GM12873 (cell line): ENCODE measurements around the gene SHROOM2.
A peak's percentile ranks its signal among the peaks of the same experiment; 100 is the strongest.

Source experiments
- TF ChIP-seq, protein P1 (sequence below): IDR thresholded peaks from 2 replicates; pipeline ENCODE4 v1.5.1; 2012; ENCODE audit warnings: low read depth, mild to moderate bottlenecking, moderate library complexity, low read length, control low read depth; ENCODE audit not compliant: insufficient read depth; ENCODE audit errors: missing control alignments

Gene SHROOM2

GRCh38 chrX:9983846-9984245, 197.6 kb downstream of the SHROOM2 start:
- TF ChIP-seq, protein P1, sequence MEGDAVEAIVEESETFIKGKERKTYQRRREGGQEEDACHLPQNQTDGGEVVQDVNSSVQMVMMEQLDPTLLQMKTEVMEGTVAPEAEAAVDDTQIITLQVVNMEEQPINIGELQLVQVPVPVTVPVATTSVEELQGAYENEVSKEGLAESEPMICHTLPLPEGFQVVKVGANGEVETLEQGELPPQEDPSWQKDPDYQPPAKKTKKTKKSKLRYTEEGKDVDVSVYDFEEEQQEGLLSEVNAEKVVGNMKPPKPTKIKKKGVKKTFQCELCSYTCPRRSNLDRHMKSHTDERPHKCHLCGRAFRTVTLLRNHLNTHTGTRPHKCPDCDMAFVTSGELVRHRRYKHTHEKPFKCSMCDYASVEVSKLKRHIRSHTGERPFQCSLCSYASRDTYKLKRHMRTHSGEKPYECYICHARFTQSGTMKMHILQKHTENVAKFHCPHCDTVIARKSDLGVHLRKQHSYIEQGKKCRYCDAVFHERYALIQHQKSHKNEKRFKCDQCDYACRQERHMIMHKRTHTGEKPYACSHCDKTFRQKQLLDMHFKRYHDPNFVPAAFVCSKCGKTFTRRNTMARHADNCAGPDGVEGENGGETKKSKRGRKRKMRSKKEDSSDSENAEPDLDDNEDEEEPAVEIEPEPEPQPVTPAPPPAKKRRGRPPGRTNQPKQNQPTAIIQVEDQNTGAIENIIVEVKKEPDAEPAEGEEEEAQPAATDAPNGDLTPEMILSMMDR: no peak

- TF ChIP-seq, protein P1: peak; percentile 35
These were observed 202.5 kb downstream of the SHROOM2 start for GRCh38 chrX:9988762-9989161.

- TF ChIP-seq, protein P1: no peak
These were observed 205.8 kb downstream of the SHROOM2 start for GRCh38 chrX:9992061-9992460.

DNA sequence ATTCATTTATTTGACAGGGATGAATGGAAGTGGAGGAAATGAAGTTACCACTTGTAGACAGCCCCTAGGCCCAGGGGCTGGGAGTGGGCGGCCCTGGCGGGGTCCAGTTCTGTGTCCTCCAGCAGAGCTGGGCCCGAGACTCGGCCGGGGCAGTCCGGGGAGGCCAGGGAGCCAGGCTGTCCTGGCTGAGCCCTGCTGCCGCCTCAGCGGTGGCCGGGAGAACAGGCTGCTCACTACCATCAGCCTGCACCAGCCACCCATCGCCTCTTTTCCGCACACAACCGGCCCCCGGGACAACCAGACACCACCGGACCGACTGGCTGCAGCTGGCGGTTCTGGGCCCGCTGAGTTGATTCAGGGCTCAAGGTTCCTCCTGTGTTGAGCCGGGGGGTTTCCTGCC, 206.5 kb downstream of the SHROOM2 start:
- TF ChIP-seq, protein P1: no peak

- TF ChIP-seq, protein P1: peak; percentile 96
These were observed 209.7 kb downstream of the SHROOM2 start for GRCh38 chrX:9995855-9996339.

DNA sequence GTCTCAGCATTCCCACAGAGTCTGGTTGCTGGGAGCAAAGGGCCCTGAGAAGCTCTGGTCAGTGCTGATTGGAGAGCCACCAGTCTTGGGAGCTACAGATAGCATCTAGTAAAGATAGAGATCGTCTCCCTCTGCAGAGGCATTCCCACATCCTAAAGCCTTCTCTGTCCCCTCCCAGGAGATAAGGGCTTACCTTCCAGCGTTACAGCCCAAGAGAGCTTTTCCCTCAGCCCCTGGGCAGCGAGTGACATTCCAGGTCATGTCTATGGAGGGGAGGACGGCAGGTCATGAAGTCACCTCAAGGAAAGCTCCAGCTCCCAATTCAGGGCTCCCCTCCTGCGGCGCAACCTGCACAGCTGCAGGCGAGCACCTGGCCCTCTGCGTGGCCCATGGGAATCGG, 210.8 kb downstream of the SHROOM2 start:
- TF ChIP-seq, protein P1: no peak

- TF ChIP-seq, protein P1: no peak
These were observed 211.3 kb downstream of the SHROOM2 start for GRCh38 chrX:9997524-9997923.
